PC-3 (cell line): ENCODE data around the gene EP400. TPM values are rescaled to one million over a fixed set of nuclear protein-coding genes. Genes with fewer than 3 reads are reported as not detected.
A peak's percentile ranks its signal among the peaks of the same experiment; 100 is the strongest.

Experiments
- ATAC-seq: fragments of 200-7000 bp; cut with Tn5 transposase; 2 replicates; pipeline ENCODE4 v1.9.1; 2020; ENCODE audit warnings: mild to moderate bottlenecking, moderate library complexity
- BruUV-seq: library from RNA; stranded (reverse); fragments of 400-500 nt; replicated peaks from 2 replicates; lab custom pipeline; 2021; lab: Mats Ljungman, UMichigan
- CTCF ChIA-PET: fragments of 300-600 bp; sonication (Branson Sonifier 250); formaldehyde crosslinking; loops from one replicate; lab custom pipeline; 2022; ENCODE audit warnings: antibody characterized with exemption; lab: Charles Lee
- POLR2A ChIA-PET: fragments of 300-600 bp; sonication (Branson Sonifier 250); formaldehyde crosslinking; loops from one replicate; lab custom pipeline; 2022; ENCODE audit warnings: antibody characterized with exemption; ENCODE audit not compliant: unreplicated experiment; lab: Charles Lee
- DNase-seq: peaks from one replicate; pipeline ENCODE4 v3.0.0-alpha.2; 2015
- H2AFZ ChIP-seq: fragments of 300-600 bp; sonication (generic); 2 replicates; pipeline ENCODE4 v1.6.0; 2016; ENCODE audit warnings: antibody characterized with exemption, low read length
- H3F3A ChIP-seq: fragments of 300-600 bp; sonication (generic); one replicate; pipeline ENCODE4 v1.6.0; 2017; ENCODE audit warnings: antibody characterized with exemption, low read length, control low read depth, mild to moderate bottlenecking; ENCODE audit not compliant: unreplicated experiment
- H3K27ac ChIP-seq: fragments of 300-600 bp; sonication (generic); 2 replicates; pipeline ENCODE4 v1.5.1; 2016; ENCODE audit warnings: mild to moderate bottlenecking, low read length
- H3K27me3 ChIP-seq: fragments of 300-600 bp; sonication (generic); 2 replicates; pipeline ENCODE4 v1.6.1; 2016; ENCODE audit warnings: low read length, mixed read lengths
- H3K36me3 ChIP-seq: fragments of 300-600 bp; sonication (generic); 2 replicates; pipeline ENCODE4 v1.6.1; 2016; ENCODE audit warnings: low read depth, mixed run types, low read length, mixed read lengths
- H3K4me1 ChIP-seq: fragments of 300-600 bp; sonication (generic); 2 replicates; pipeline ENCODE4 v1.5.1; 2016; ENCODE audit warnings: low read length; ENCODE audit not compliant: insufficient read depth
- H3K4me2 ChIP-seq: fragments of 300-600 bp; sonication (generic); 2 replicates; pipeline ENCODE4 v1.6.0; 2016; ENCODE audit warnings: low read length
- H3K4me3 ChIP-seq: fragments of 300-600 bp; sonication (generic); 2 replicates; pipeline ENCODE4 v1.5.1; 2016; ENCODE audit warnings: mild to moderate bottlenecking, low read length, mixed read lengths
- H3K79me2 ChIP-seq: fragments of 300-600 bp; sonication (generic); 2 replicates; pipeline ENCODE4 v1.6.1; 2017; ENCODE audit warnings: low read length, mixed read lengths
- H3K9ac ChIP-seq: fragments of 300-600 bp; sonication (generic); 2 replicates; pipeline ENCODE4 v1.6.0; 2016; ENCODE audit warnings: mild to moderate bottlenecking, low read length
- H3K9me2 ChIP-seq: fragments of 300-600 bp; sonication (generic); replicated peaks from 2 replicates; pipeline ENCODE4 v1.6.1; 2016; ENCODE audit warnings: mixed run types, low read length, mixed read lengths
- H3K9me3 ChIP-seq: fragments of 300-600 bp; sonication (generic); 2 replicates; pipeline ENCODE4 v1.6.1; 2016; ENCODE audit warnings: low read length, mixed read lengths
- H4K20me1 ChIP-seq: fragments of 300-600 bp; sonication (generic); 2 replicates; pipeline ENCODE4 v1.6.1; 2016; ENCODE audit warnings: low read length, mixed read lengths
- CTCF ChIP-seq: fragments of 300-600 bp; sonication (generic); conservative IDR thresholded peaks from 2 replicates; pipeline ENCODE4 v1.5.1; 2017; ENCODE audit warnings: antibody characterized with exemption, low read depth, mild to moderate bottlenecking, low read length
- EZH2 ChIP-seq: fragments of 300-600 bp; sonication (generic); IDR thresholded peaks from one replicate; pipeline ENCODE4 v1.6.1; 2017; ENCODE audit warnings: antibody characterized with exemption, mild to moderate bottlenecking, low read length; ENCODE audit not compliant: unreplicated experiment
- EZH2phosphoT487 ChIP-seq: fragments of 300-600 bp; sonication (generic); IDR thresholded peaks from 2 replicates; pipeline ENCODE4 v1.6.1; 2018; ENCODE audit warnings: mild to moderate bottlenecking, antibody characterized with exemption, low read length, borderline replicate concordance
- intact Hi-C: fragments of 100-400 bp; cut with micrococcal nuclease; formaldehyde crosslinking; loops from 2 replicates; pipeline ENCODE4 v1.9.0; 2023
- total RNA-seq: library from RNA; depleted of rRNA; stranded (reverse); fragments of >200 nt; gene quantifications from 2 replicates; pipeline ENCODE4 v1.2.3, GENCODE V29; 2014

Gene EP400
- total RNA-seq, 1 experiment from 2014 or later: 20.2 TPM

GRCh38 chr12:132083614-132083940 lies 133.8 kb downstream of the EP400 start:
- ChIA-PET CTCF (no interaction called here), POLR2A (no interaction called here)
- Histone ChIP-seq H4K20me1 (peaks cover 3% of the 10 kb centered on the region; the same call in 1 of the 2 replicates), H3K4me3 (peak overlapping the region; percentile 68), H3K4me1 (peaks cover 19% of the 10 kb centered on the region), H3K4me2 (peak overlapping the region; percentile 99), H3K9me2 (no peaks in the 10 kb centered on the region), H3K9ac (peak overlapping the region; percentile 51), H3K79me2 (peaks cover 30% of the 10 kb centered on the region), H3F3A (no peaks in the 10 kb centered on the region), H3K36me3 (peaks cover 3% of the 10 kb centered on the region; the same call in 1 of the 2 replicates), H3K9me3 (no peaks in the 10 kb centered on the region), H3K27ac (no peak overlapping the region), H3K27me3 (no peaks in the 10 kb centered on the region), H2AFZ (peak overlapping the region; percentile 84)
- no TSS peak for BruUV-seq
- peak; percentile 7 for ATAC-seq
- DNase-seq: no peak
- intact Hi-C loops: no loop called here
- TF ChIP-seq EZH2: no peak
- no peak for TF ChIP-seq EZH2phosphoT487

GRCh38 chr12:132083941-132084620 lies 134.3 kb downstream of the EP400 start:
- Histone ChIP-seq H3K36me3 (0 out of 2 replicates have a peak, but pooled peaks cover 2% of the 10 kb centered on the region), H3K4me3 (peak overlapping the region; percentile 81), H3K79me2 (peaks cover 31% of the 10 kb centered on the region), H3K4me2 (peak overlapping the region; percentile 99), H3K27ac (peak overlapping the region; percentile 56), H3K9me3 (no peaks in the 10 kb centered on the region), H3K27me3 (no peaks in the 10 kb centered on the region), H3K9me2 (no peaks in the 10 kb centered on the region), H2AFZ (peak overlapping the region; percentile 84), H3K4me1 (peaks cover 19% of the 10 kb centered on the region), H3K9ac (peak overlapping the region; percentile 96), H4K20me1 (peaks cover 3% of the 10 kb centered on the region; the same call in 1 of the 2 replicates), H3F3A (no peaks in the 10 kb centered on the region)
- ChIA-PET CTCF (no interaction called here), POLR2A (no interaction called here)
- TF ChIP-seq EZH2phosphoT487 (no peak), EZH2 (no peak), CTCF (no peak)
- DNase-seq (peak; percentile 94), ATAC-seq (peak; percentile 90)
- BruUV-seq: no TSS peak
- intact Hi-C loops: loop anchor here (2.0 kb wide), 1 partner anchor 23 kb away; no protein-coding TSS in a partner anchor

GRCh38 chr12:132084621-132085290 lies 135.0 kb downstream of the EP400 start:
- Histone ChIP-seq H3K9ac (peak overlapping the region; percentile 96), H3F3A (no peaks in the 10 kb centered on the region), H3K79me2 (peaks cover 38% of the 10 kb centered on the region), H4K20me1 (peaks cover 8% of the 10 kb centered on the region; the same call in 1 of the 2 replicates), H3K27me3 (no peaks in the 10 kb centered on the region), H3K9me3 (no peaks in the 10 kb centered on the region), H3K36me3 (0 out of 2 replicates have a peak, but pooled peaks cover 2% of the 10 kb centered on the region), H3K4me3 (peak overlapping the region; percentile 81), H2AFZ (peak overlapping the region; percentile 78), H3K4me2 (peak overlapping the region; percentile 97), H3K4me1 (peaks cover 19% of the 10 kb centered on the region), H3K27ac (peak overlapping the region; percentile 56), H3K9me2 (no peaks in the 10 kb centered on the region)
- DNase-seq: peak; percentile 51
- ChIA-PET POLR2A (no interaction called here), CTCF (no interaction called here)
- no TSS peak for BruUV-seq
- intact Hi-C loops: loop anchor here (2.0 kb wide), 1 partner anchor 22 kb away; no protein-coding TSS in a partner anchor
- TF ChIP-seq EZH2phosphoT487: no peak
- TF ChIP-seq EZH2: no peak
- no peak for TF ChIP-seq CTCF
- ATAC-seq: peak; percentile 40
